GM04504 (cell line): Measurements from ENCODE around the gene PPM1M.

Experiments used
- DNase-seq: peaks from one replicate; pipeline ENCODE4 v3.0.0-alpha.2; 2012; ENCODE audit warnings: low read depth

The PPM1M gene

DNA sequence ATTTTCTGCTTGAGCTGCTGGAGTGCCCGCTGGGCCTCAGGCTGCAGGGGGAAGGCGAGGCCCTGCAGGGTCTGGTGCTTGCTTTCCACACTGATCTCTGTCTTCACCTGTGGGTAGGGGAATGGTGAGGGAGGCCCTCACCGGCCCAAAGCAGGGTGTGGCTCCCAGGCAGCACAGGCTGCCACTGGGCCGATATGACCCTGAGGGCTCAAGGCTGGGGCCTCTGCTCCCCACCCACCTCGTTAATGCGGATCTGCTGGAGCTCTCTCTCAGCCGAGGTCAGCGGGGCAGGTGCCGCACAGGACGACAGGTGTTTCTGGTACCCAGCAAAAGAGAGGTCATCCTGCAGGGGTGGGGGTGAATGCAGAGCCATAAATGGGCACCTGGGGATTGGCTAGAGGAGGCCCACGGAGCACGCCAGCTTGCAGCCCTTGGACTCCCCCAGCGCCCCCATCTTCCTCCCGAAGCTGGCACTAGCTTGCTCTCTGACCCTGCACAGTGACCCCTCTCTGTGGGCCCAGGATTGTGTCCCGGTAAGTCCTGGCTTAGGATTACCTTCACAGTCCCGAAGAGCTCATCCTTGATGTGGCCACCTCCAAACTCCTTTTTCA lies 14.6 kb upstream of the PPM1M start:
- no peak for DNase-seq

GRCh38 chr3:52231502-52232278 lies 13.9 kb upstream of the PPM1M start:
- DNase-seq = no peak

DNA sequence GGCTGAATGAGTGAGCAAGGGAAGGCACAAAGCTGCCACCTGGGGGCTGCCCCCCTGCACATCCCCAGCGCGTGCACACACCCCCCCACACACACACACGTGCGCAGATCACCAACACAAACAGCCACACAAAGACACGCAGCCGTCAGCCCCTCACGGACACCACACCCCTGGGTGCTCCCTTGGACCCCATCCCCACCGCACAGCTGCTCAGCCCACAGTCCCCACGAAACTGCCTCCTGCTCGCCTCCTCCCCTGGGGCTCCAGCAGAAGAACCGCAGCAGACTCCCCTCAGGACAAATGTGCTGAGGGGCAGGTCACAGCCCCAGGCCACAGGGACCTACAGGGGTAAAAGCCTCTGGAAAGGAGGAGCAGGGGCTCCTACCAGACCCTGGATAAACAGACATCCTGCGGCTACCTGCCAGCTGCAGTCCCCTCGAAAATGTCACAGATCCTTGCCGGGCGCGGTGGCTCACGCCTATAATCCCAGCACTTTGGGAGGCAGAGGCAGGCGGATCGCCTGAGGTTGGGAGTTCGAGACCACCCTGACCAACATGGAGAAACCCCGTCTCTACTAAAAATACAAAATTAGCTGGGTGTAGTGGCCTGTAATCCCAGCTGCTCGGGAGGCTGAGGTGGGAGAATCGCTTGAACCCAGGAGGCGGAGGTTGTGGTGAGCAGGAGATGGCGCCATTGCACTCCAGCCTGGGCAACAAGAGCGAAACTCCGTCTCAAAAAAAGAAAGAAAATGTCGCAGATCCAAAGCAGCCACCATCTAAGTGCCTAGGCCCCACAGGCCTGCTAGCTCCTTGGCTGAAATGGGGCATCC lies 13.1 kb upstream of the PPM1M start:
- no peak for DNase-seq

DNA sequence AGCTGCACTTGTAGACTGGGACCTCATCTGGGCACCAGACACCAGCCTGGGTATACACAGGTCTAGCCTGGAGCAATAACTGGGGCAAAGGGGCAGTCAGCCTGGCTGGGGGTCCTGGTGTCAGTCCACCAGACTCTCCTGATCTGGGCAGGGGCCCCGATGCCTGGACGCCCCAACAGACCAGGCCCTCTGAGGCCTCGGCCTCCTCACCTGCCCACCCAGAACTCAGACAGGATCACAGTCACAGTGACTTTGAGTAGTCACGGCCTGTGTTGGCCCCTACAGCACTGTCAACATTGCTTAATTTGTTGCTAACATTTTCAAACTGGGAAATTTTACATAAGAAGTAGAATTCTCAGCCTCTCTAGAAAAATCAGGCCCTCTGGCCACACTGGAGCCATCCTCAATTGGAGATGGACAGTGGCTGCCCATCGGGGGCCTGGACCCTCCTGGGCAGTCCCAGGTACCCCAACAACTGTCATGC lies 12.4 kb upstream of the PPM1M start:
- DNase-seq = no peak

DNA sequence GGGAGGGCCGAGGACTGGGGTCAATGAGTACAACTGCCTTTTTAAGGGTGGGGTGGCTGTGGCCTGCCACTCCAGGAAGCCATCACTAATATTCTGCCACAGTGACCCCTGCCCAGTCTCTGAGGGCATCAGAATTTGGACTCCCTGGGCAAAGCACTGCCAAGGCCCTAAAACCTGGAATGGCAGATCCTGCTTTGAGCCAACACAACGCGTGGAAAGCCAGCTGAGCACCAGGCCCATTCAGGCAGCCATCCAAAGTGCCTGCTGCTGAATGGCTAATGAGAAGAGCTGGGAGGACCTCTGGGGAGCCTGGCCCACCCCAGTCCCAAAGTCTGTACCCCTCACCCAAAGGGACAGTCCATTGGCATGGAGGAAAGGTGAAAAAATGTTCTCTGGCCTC lies 11.6 kb upstream of the PPM1M start:
- no peak for DNase-seq

- DNase-seq = no peak
These were observed 10.8 kb upstream of the PPM1M start for GRCh38 chr3:52234516-52235447.

GRCh38 chr3:52236424-52236886 lies 9.1 kb upstream of the PPM1M start:
- DNase-seq = no peak

DNA sequence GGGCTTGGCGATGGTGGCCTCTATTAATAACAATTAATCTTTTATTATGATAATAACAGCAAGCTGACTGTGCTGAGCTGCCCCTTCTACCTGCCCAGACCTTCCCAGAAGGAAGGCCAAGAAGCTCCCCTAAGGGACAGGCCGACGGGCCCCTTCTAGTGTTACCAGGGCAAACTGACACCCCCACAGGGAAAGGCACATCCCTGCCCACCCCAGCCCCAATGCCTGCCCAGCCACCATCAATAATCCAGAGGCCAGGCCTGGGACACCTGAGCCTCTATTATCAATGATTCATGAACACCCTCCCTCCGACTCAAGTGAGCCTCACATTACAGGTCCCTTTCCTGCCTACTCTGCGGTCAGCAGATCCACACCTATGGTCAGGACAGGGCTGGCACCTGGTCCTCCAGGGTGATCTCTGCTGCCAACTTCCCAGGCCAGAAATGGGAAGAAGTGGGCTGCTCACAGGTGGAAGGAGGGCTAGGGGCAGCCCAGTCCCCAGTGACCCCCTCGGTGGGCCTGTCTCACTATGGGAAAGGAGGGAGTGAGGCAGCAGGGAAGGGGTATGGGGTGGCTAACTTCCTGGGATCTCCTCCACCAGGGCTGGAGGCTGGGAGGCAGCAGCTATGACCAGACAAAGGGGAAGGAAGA lies 8.4 kb upstream of the PPM1M start:
- DNase-seq = no peak

DNA sequence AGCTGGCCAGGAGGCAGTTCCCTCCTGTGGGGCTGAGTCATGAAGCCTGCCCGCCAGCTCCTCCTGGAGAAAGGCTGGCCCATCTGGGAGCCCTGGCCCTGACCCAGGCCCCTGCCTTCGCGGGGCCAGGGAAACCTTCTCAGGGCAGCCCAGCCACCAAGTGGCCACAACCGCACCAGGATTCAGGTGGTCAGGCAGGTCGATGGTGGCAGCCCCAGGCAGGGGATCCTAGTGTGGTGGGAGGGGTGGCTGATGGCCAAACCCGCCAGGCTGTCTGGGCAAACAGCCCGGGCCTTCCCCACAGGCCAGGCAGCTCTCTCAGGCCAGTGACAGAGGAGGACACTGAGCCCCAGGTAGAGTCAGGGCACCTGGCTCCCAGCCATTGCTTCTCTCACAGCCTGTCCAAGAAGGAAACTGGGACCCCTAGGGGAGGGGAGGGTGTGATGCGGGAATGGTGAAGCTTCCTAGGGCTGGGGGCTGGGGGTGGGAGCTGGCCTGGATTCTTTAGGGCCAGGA lies 7.8 kb upstream of the PPM1M start:
- peak; percentile 87 for DNase-seq

- DNase-seq = no peak
These were observed 7.3 kb upstream of the PPM1M start for GRCh38 chr3:52238193-52238760.

DNA sequence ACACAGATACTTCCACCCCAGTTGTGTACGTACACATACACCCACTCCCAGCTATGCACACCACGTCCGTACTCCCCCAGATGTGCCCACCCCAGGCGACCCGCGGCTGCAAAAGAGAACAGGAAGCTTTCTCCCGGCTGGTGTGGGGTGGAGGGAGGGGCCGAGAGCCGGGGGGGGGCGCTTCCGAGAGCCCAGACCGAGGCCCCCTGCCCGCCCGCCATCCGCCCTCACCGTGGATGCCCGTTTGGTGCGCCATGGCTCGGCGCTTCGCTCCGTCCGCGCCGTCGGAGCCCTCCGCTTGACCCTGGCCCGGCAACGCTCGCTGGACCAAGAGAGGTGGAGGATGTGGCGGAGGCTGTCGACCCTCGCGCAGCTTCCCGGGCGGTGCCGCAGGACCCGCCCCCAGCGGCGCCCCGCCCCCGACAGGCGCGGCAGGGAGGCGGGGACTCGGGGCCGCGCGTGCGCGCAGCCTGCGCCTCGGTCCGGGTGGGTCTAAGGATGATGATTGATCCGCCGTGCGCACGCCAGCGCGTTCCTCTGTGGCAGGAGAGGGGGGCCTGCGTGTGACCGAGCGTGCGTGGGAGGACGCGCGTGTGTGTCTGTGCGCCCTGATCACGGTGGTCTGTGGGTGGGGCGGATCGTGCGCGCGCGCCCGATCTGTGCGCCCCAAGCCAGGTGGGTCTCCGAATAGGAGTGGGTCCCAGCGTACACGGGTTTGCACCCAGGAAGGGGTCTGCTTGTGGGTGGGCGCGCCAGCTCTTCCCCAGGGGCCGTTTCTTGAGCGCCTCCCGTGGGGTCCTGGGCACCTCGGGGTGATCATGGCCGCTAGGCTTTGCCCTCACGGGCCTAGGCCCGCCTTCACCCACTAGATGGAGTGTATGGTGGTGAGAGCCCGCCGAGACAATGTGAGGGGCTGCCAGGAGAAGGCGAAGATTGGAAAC lies 6.5 kb upstream of the PPM1M start, which contains the start of gene TWF2:
TWF2 (minus strand) TSS at position 398 of the 941 bp plus-strand sequence; CDS start at position 256, 142 bp downstream.
- DNase-seq = peak; percentile 46

DNA sequence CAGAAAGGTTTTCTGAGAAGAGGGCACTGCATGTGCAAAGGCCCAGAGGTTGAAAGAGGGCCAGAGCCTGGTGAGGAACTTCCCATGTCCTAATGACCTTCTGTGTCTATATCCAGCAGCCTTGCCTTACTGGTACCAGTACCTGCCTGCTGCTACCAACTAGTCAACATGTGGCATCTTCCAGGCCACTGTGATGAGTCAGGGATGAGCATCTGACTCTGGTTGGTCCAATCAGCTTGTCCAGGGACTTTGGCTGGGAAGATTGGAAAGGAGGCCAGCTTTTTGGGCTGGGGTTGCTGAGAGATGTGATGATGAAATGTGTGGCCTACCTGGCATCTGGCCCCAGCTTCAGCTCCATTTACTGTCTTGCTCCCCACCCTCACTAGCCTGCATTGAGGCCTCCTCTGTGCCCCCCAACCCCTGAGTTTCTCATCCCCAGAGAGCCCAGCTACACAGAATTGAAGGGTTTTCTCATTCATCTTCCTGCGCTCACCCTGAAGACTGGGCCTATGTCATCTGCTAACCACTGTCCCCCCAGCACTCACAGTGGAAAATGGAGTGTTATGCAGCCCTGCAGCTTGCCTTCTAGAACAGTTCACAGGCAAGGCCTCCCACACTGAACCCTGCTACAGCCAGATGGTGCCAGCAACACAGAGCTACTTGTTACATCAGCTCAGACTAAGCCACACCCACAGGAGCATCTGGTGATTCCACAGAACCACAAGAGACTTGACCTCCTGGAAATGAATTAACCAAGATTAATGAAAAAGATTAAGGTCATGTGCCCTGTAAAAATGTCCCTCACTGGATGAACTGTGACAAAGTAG lies 5.3 kb upstream of the PPM1M start:
- peak; percentile 93 for DNase-seq

GRCh38 chr3:52240886-52241370 lies 4.6 kb upstream of the PPM1M start:
- DNase-seq = no peak

DNA sequence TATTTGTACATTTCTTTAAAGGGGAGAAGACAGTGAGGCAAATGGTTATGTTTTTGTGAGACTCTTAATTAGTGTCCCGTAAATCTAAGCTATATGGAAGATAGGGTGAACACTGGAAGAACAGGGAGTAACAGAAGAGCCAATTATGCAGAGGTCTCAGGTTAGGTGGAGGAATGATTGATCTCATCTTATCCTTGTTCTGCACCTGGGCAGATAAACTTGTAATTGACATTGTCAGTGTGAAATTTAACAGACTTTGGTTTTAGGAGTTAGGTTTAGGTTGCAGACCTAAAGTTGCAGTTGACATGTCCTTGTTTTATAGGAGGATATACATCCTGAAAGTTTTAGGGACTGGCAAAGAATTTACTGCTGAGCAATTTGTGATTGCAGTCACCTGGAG lies 3.5 kb upstream of the PPM1M start:
- no peak for DNase-seq

GRCh38 chr3:52243791-52244628 lies 1.5 kb upstream of the PPM1M start:
- DNase-seq = peak; percentile 23

GRCh38 chr3:52246264-52246620 lies 683 bp downstream of the PPM1M start:
- no peak for DNase-seq

GRCh38 chr3:52246728-52247408 lies 1.3 kb downstream of the PPM1M start:
- no peak for DNase-seq
